Endodermal cell (in vitro differentiated cells): ENCODE results near the gene MBD4. TPM values are rescaled to one million over a fixed set of nuclear protein-coding genes. Genes with fewer than 3 reads are reported as not detected.
A peak's percentile ranks its signal among the peaks of the same experiment; 100 is the strongest.

ENCODE experiments used
- DNase-seq: peaks from one replicate; pipeline ENCODE4 v3.0.0-alpha.2; 2017
- H3K27ac ChIP-seq: 2 replicates; pipeline ENCODE4 v1.5.1; 2013; ENCODE audit warnings: mild to moderate bottlenecking, low read depth, low read length, moderate library complexity
- H3K27me3 ChIP-seq: 2 replicates; pipeline ENCODE4 v1.6.1; 2013; ENCODE audit warnings: mild to moderate bottlenecking, low read length, moderate library complexity; ENCODE audit not compliant: insufficient read depth, control insufficient read depth, poor library complexity, severe bottlenecking
- H3K36me3 ChIP-seq: 2 replicates; pipeline ENCODE4 v1.7.0; 2013; ENCODE audit warnings: mild to moderate bottlenecking, low read length, moderate library complexity; ENCODE audit not compliant: control insufficient read depth, insufficient read depth
- H3K4me1 ChIP-seq: one replicate; pipeline ENCODE4 v1.7.0; 2013; ENCODE audit warnings: low read length; ENCODE audit not compliant: control insufficient read depth, insufficient read depth
- H3K4me3 ChIP-seq: 2 replicates; pipeline ENCODE4 v1.5.1; 2013; ENCODE audit warnings: mild to moderate bottlenecking, low read length, moderate library complexity
- H3K9ac ChIP-seq: 2 replicates; pipeline ENCODE4 v1.6.1; 2013; ENCODE audit warnings: mild to moderate bottlenecking, low read length, moderate library complexity; ENCODE audit not compliant: poor library complexity, severe bottlenecking; ENCODE audit errors: extremely low read depth
- H3K9me3 ChIP-seq: 2 replicates; pipeline ENCODE4 v1.6.1; 2013; ENCODE audit warnings: mild to moderate bottlenecking, low read length, moderate library complexity; ENCODE audit not compliant: control insufficient read depth
- H3K27ac Mint-ChIP-seq: 2 replicates; pipeline ENCODE4 v1.8.0; 2020; ENCODE audit warnings: mixed read lengths
- H3K27me3 Mint-ChIP-seq: 2 replicates; pipeline ENCODE4 v1.8.0; 2021; ENCODE audit warnings: mild to moderate bottlenecking, mixed read lengths; ENCODE audit not compliant: insufficient read depth
- H3K36me3 Mint-ChIP-seq: 2 replicates; pipeline ENCODE4 v1.8.0; 2020; ENCODE audit warnings: low read depth, mixed read lengths
- H3K4me1 Mint-ChIP-seq: 2 replicates; pipeline ENCODE4 v1.8.0; 2020; ENCODE audit warnings: mixed read lengths
- H3K4me3 Mint-ChIP-seq: 2 replicates; pipeline ENCODE4 v1.8.0; 2020; ENCODE audit warnings: mild to moderate bottlenecking, moderate library complexity, mixed read lengths
- H3K9me3 Mint-ChIP-seq: 2 replicates; pipeline ENCODE4 v1.8.0; 2020; ENCODE audit warnings: mild to moderate bottlenecking, mixed read lengths
- WGBS, 2 experiments: methylation state at CpG; one replicate each; pipeline versions ENCODE4 v1.1.5 to v1.1.7; 2013; ENCODE audit warnings: missing lambda C conversion rate in 2 of 2, mixed read lengths in 1 of 2; ENCODE audit not compliant: insufficient coverage in 1 of 2, insufficient read length in 1 of 2; 5-methylcytosine and 5-hydroxymethylcytosine counted together
- total RNA-seq, 2 donors: library from RNA; stranded (reverse); fragmentation: NEBNext Ultra II Directional in 1 of 2; extraction: Animal tissue kit (Norgen Biotek cat#: 25700) in 1 of 2; gene quantifications; 2 replicates in 1 of 2; 3 replicates in 1 of 2; pipeline ENCODE4 v1.2.1, GENCODE V29; 2021
- TF ChIP-seq, protein P1 (sequence below): fragments of 200-600 bp; sonication (generic); conservative IDR thresholded peaks from 2 replicates; pipeline ENCODE4 v1.5.0; 2021; ENCODE audit warnings: antibody characterized with exemption, mild to moderate bottlenecking

MBD4 gene
- total RNA-seq, 2 donors from 2014 or later: 39.5 to 45.5 TPM

DNA sequence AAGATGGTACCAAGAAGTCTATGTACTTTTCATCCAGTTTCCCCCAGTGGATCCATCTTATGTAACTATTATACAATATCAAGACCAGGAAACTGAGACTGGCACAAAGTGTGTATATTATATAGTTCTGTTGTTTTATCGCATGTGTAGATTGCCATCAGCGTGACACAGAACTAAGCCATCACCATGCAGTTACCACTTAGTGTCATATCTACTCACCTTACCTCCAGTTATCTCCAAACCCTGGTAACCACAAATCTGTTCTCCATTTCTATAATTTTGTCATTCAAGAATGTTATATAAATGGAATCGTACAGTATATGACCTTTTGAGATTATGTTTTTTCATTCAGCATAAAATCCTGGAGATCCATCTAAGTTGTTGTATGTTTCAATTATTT lies 23.3 kb upstream of the MBD4 start:
- TF ChIP-seq, protein P1, sequence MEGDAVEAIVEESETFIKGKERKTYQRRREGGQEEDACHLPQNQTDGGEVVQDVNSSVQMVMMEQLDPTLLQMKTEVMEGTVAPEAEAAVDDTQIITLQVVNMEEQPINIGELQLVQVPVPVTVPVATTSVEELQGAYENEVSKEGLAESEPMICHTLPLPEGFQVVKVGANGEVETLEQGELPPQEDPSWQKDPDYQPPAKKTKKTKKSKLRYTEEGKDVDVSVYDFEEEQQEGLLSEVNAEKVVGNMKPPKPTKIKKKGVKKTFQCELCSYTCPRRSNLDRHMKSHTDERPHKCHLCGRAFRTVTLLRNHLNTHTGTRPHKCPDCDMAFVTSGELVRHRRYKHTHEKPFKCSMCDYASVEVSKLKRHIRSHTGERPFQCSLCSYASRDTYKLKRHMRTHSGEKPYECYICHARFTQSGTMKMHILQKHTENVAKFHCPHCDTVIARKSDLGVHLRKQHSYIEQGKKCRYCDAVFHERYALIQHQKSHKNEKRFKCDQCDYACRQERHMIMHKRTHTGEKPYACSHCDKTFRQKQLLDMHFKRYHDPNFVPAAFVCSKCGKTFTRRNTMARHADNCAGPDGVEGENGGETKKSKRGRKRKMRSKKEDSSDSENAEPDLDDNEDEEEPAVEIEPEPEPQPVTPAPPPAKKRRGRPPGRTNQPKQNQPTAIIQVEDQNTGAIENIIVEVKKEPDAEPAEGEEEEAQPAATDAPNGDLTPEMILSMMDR: no peak
- 96% methylated on average over 3 of the region's 3 CpGs; no CpG with 5 or more reads in 1 of the 2 experiments for WGBS, 2 experiments
- Mint-ChIP-seq H3K4me1 (peaks cover 14% of the 10 kb centered on the region), H3K4me3 (no peak overlapping the region), H3K27me3 (no peaks in the 10 kb centered on the region), H3K9me3 (no peaks in the 10 kb centered on the region), H3K36me3 (peaks cover 27% of the 10 kb centered on the region), H3K27ac (no peak overlapping the region)
- peaks cover 5% of the 10 kb centered on the region for H3K4me1 ChIP-seq
- no peak overlapping the region for H3K27ac ChIP-seq
- H3K27me3 ChIP-seq: no peaks in the 10 kb centered on the region
- no peak overlapping the region for H3K4me3 ChIP-seq
- DNase-seq: no peak
- peaks cover 15% of the 10 kb centered on the region for H3K36me3 ChIP-seq
- no peak overlapping the region for H3K9ac ChIP-seq
- no peaks in the 10 kb centered on the region for H3K9me3 ChIP-seq

DNA sequence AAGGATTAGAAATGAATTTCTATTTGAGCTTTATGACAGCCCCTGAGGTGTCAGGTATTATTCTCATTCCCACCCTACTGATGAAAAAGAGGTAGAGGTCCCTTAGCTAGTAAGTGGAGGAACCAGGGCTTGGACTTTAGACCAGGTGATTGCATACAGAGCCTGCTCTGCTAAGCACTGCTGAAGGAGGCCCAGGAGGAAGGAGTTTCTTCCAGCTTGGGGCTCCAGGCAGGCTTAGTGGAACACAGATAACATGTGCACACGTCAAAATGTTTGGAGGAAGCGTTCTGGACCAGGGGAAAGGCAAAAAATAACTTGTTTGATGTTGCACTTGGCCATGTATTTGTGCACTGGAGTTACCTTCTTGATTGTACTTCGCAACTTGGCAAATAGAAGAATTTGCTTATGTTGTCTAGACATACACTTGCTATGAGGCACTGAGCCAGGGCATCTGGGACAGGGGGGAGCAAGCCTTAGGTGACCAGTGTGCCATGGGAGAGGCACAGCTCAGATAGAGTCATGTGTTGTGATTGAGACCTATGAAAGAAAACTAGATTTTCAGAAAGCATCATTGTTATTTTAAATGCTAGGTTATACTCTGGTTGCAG lies 22.7 kb upstream of the MBD4 start:
- Mint-ChIP-seq H3K4me1 (peaks cover 11% of the 10 kb centered on the region), H3K4me3 (no peak overlapping the region), H3K27me3 (no peaks in the 10 kb centered on the region), H3K9me3 (no peaks in the 10 kb centered on the region), H3K27ac (no peak overlapping the region), H3K36me3 (peaks cover 27% of the 10 kb centered on the region)
- Histone ChIP-seq H3K4me3 (no peak overlapping the region), H3K9ac (no peak overlapping the region), H3K27ac (no peak overlapping the region), H3K9me3 (no peaks in the 10 kb centered on the region), H3K4me1 (peaks cover 5% of the 10 kb centered on the region), H3K27me3 (no peaks in the 10 kb centered on the region), H3K36me3 (peaks cover 15% of the 10 kb centered on the region)
- DNase-seq: no peak
- TF ChIP-seq, protein P1: no peak
- WGBS, 2 experiments: 94 to 95% methylated on average over 3 of the region's 3 CpGs

DNA sequence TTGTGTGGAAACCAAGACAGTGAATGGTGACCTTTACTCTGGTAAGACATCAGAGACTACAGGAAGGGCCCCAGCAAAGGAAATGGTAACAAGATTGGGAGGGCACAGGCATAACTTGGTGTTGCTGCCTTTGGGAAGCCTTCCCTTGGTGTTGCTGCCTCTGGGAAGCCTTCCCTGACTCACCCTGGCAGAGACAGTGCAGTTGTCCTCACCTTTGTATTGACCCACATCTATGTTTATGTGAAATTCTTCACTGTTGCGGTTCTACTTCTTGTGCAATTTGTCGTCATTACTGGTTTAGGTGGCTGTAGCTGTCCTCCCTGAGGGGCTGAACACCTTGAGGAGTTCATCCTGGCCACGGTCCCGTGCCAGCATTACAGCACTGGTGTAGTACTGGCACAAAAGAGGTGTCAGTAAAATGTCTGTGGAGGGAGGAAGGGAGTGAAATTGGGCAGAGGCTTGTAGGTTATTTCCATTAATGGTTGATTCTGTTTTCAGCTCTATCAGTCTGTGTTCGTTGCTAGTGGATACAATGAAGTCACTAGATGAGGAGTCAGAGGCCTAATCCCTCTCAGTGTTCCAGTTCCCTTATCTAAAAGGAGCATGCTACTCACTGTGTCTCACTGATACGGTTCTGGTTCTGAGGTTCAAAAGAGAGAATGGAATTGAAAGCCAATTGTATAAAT lies 21.9 kb upstream of the MBD4 start:
- peak overlapping the region; percentile 70 for H3K27ac Mint-ChIP-seq
- H3K36me3 Mint-ChIP-seq: peaks cover 30% of the 10 kb centered on the region

More for the DNA sequence above, 21.9 kb upstream of the MBD4 start:
- H3K4me3 Mint-ChIP-seq: no peak overlapping the region
- Histone ChIP-seq H3K9me3 (no peaks in the 10 kb centered on the region), H3K36me3 (peaks cover 11% of the 10 kb centered on the region), H3K27ac (no peak overlapping the region), H3K27me3 (no peaks in the 10 kb centered on the region), H3K4me3 (no peak overlapping the region), H3K4me1 (peaks cover 5% of the 10 kb centered on the region), H3K9ac (peak overlapping the region; percentile 11)
- peak; percentile 10 for DNase-seq
- 90 to 95% methylated on average over 3 to 6 of the region's 6 CpGs for WGBS, 2 experiments
- H3K9me3 Mint-ChIP-seq: no peaks in the 10 kb centered on the region
- TF ChIP-seq, protein P1: no peak
- peaks cover 11% of the 10 kb centered on the region for H3K4me1 Mint-ChIP-seq
- H3K27me3 Mint-ChIP-seq: no peaks in the 10 kb centered on the region
